Measurements from ENCODE around the gene RSPRY1. TPM values are rescaled to one million over a fixed set of nuclear protein-coding genes. Genes with fewer than 3 reads are reported as not detected.

The RSPRY1 gene
- total RNA-seq, 1 donor from 2014 or later: 38.9 TPM

GRCh38 chr16:57178793-57179212, 7.3 kb upstream of the RSPRY1 start:
- Mint-ChIP-seq H3K27me3 (ENCODE audit: low read depth) (no peaks in the 10 kb centered on the region), H3K27ac (ENCODE audit: unreplicated experiment) (peak overlapping the region; percentile 10), H3K4me1 (ENCODE audit: low read depth) (peaks cover 39% of the 10 kb centered on the region), H3K9me3 (ENCODE audit: low read depth) (no peaks in the 10 kb centered on the region), H3K36me3 (ENCODE audit: low read depth) (peaks cover 4% of the 10 kb centered on the region), H3K4me3 (ENCODE audit: unreplicated experiment) (no peak overlapping the region)
- TF ChIP-seq CTCF (IDR thresholded peaks at IDR 0.05): peak; percentile 19
- no peak for DNase-seq (ENCODE audit: low spot score)

- Mint-ChIP-seq H3K27ac (ENCODE audit: unreplicated experiment) (peak overlapping the region; percentile 10), H3K4me3 (ENCODE audit: unreplicated experiment) (no peak overlapping the region), H3K36me3 (ENCODE audit: low read depth) (peaks cover 4% of the 10 kb centered on the region), H3K27me3 (ENCODE audit: low read depth) (no peaks in the 10 kb centered on the region), H3K4me1 (ENCODE audit: low read depth) (peaks cover 44% of the 10 kb centered on the region), H3K9me3 (ENCODE audit: low read depth) (no peaks in the 10 kb centered on the region)
- TF ChIP-seq CTCF (IDR thresholded peaks at IDR 0.05): no peak
- DNase-seq (ENCODE audit: low spot score): no peak
Measured at GRCh38 chr16:57179215-57179828, 6.8 kb upstream of the RSPRY1 start.

- H3K36me3 Mint-ChIP-seq (ENCODE audit: low read depth): no peaks in the 10 kb centered on the region
- no peaks in the 10 kb centered on the region for H3K27me3 Mint-ChIP-seq (ENCODE audit: low read depth)
- peaks cover 48% of the 10 kb centered on the region for H3K4me1 Mint-ChIP-seq (ENCODE audit: low read depth)
- H3K4me3 Mint-ChIP-seq (ENCODE audit: unreplicated experiment): peak overlapping the region; percentile 1
- no peaks in the 10 kb centered on the region for H3K9me3 Mint-ChIP-seq (ENCODE audit: low read depth)
- no peak for TF ChIP-seq CTCF (IDR thresholded peaks at IDR 0.05)
- H3K27ac Mint-ChIP-seq (ENCODE audit: unreplicated experiment): no peak overlapping the region
- no peak for DNase-seq (ENCODE audit: low spot score)
Measured at GRCh38 chr16:57184113-57184512, 2.0 kb upstream of the RSPRY1 start.

- DNase-seq (ENCODE audit: low spot score): no peak
- Mint-ChIP-seq H3K36me3 (ENCODE audit: low read depth) (no peaks in the 10 kb centered on the region), H3K9me3 (ENCODE audit: low read depth) (no peaks in the 10 kb centered on the region), H3K4me3 (ENCODE audit: unreplicated experiment) (peak overlapping the region; percentile 98), H3K27me3 (ENCODE audit: low read depth) (no peaks in the 10 kb centered on the region), H3K4me1 (ENCODE audit: low read depth) (peaks cover 42% of the 10 kb centered on the region), H3K27ac (ENCODE audit: unreplicated experiment) (peak overlapping the region; percentile 98)
- TF ChIP-seq CTCF (IDR thresholded peaks at IDR 0.05): no peak
Measured at GRCh38 chr16:57184887-57185445, 1.2 kb upstream of the RSPRY1 start.

DNA sequence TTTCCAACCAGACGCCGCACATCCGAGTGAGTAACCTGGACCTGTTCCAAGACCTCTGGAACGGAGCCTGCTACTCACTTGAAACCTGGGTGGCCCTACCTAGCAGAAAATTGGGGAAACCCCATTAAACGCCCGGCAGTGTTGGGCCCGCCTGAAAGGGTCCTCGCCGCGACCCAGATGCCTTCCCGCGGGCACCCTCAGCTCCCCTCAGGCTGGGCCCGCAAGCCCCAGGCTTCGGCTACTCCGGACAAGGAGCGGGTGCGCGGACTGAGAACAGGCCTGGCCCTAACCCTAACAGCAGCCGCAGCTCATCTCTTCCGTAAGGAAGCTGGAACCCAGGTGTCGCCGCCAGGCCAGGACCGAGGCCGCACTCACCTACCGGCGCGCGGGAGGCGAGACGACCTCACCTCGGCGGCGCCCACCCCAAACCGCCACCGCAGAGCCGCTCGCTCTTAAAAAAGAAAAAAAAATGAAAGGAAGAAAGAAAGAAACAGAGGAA, 634 bp upstream of the RSPRY1 start:
- Mint-ChIP-seq H3K4me1 (ENCODE audit: low read depth) (peaks cover 47% of the 10 kb centered on the region), H3K4me3 (ENCODE audit: unreplicated experiment) (peak overlapping the region; percentile 98), H3K27me3 (ENCODE audit: low read depth) (no peaks in the 10 kb centered on the region), H3K27ac (ENCODE audit: unreplicated experiment) (peak overlapping the region; percentile 98), H3K36me3 (ENCODE audit: low read depth) (no peaks in the 10 kb centered on the region), H3K9me3 (ENCODE audit: low read depth) (no peaks in the 10 kb centered on the region)
- no peak for TF ChIP-seq CTCF (IDR thresholded peaks at IDR 0.05)
- no peak for DNase-seq (ENCODE audit: low spot score)

All from chondrocyte (in vitro differentiated cells).